Skeletal muscle satellite cell (primary cell): Measurements from ENCODE around the gene TBC1D3I. TPM values are rescaled to one million over a fixed set of nuclear protein-coding genes. Genes with fewer than 3 reads are reported as not detected.

Experiments
- H3K27me3 ChIP-seq: 2 replicates; pipeline ENCODE4 v1.7.0; 2013; ENCODE audit warnings: low read length; ENCODE audit not compliant: control insufficient read depth, insufficient read depth
- H3K36me3 ChIP-seq: 2 replicates; pipeline ENCODE4 v1.7.0; 2013; ENCODE audit warnings: mild to moderate bottlenecking, control low read depth, low read length; ENCODE audit not compliant: insufficient read depth
- H3K4me1 ChIP-seq: 2 replicates; pipeline ENCODE4 v1.7.0; 2013; ENCODE audit warnings: low read length; ENCODE audit not compliant: control insufficient read depth, insufficient read depth
- H3K4me2 ChIP-seq: 2 replicates; pipeline ENCODE4 v1.7.0; 2013; ENCODE audit warnings: mild to moderate bottlenecking, low read length
- H3K4me3 ChIP-seq: 2 replicates; pipeline ENCODE4 v1.7.0; 2013; ENCODE audit warnings: low read length
- H3K9ac ChIP-seq: 2 replicates; pipeline ENCODE4 v1.7.0; 2013; ENCODE audit warnings: mild to moderate bottlenecking, low read depth, low read length, moderate library complexity
- H3K9me3 ChIP-seq: replicated peaks from 2 replicates; pipeline ENCODE4 v1.7.0; 2013; ENCODE audit warnings: mild to moderate bottlenecking, control low read depth, low read length
- small RNA-seq: library from RNA; depleted of rRNA; stranded (forward); fragments of <200 nt; gene quantifications from one replicate; pipeline ENCODE3, GENCODE V24; 2012

TBC1D3I gene

DNA sequence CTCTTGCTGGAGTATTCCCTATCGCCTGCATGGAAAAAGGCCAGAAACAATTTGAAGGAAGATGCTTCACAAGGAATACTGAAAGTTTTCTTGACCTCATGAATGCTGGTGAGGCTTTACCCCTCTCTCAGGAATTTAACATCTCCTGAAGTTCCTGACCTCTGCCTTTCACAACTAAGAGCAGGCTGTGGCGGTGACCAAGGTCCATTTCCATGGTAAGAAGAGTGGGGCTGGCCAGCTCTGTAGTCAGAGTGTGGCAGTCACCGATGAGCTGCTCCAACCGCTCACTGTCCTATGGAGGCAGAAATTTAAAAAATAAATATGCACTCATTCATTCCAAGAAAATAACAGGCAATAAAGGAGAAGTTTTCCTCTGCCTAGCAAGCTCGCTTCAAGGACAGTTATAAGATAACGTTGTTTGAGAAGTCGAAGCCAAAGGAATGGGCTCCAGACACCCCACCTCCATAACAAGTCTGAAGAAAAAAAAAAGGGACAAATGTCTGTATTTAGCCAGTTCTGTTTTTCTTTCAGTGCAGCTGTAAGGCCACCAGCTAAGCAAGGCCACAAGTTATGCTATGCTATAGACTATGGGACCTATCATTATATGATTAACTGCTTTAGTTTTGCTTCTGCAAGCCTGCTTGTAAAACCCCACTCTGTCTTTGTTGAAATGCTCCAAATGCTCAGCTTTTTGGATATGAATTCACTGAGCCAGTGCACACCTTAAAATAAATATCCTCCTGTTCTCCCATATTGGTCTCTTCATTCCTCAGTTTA lies 59.5 kb downstream of the TBC1D3I start:
- Histone ChIP-seq H3K4me3 (no peak overlapping the region), H3K9ac (no peak overlapping the region), H3K27me3 (peaks cover 8% of the 10 kb centered on the region), H3K4me1 (no peaks in the 10 kb centered on the region), H3K36me3 (no peaks in the 10 kb centered on the region), H3K9me3 (no peaks in the 10 kb centered on the region), H3K4me2 (no peak overlapping the region)

Small RNAs within 50 kb of the gene (small RNA-seq; reads per million reads assigned to genes)
- gene AC243829.3 (not detected), gene AC243829.6 (not detected), gene RF00019 (not detected)
